ENCODE data around the gene SNAI1. TPM values are rescaled to one million over a fixed set of nuclear protein-coding genes. Genes with fewer than 3 reads are reported as not detected.

The SNAI1 gene
- total and polyA plus RNA-seq, 2 of the 4 experiments (the other 2 are of a cell fraction), result 0.54 to 13.7 TPM

DNA sequence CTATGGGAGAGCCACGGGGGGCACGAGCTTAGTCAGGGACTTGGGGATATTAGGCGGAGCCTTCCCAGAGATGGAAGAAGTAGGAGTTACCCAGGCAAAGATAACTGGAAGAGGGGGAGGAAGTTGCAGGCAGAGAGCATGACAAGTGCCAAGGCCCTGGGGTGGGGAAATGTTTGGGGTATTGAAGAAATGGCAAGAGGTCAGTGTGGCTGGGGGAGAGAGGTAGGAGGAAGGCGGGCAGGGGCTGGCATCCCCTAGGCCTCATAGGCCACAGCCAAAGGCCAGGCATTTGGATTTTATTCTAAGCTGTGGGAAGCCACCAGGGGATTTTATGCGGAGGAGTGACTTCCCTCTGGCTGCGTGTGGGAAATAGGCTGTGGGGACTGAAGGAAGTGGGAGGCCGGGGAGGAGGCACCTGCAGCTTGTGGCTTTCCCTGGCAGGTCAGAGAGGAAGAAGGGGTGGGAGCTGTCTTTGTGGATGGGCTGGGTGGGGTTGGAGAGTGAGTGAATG, 22.7 kb downstream of the SNAI1 start:
- dilution Hi-C loops (cut with HindIII; ENCODE audit: low sequenced_read_pairs, unreplicated experiment), result no loop called here

More for the DNA sequence above, 22.7 kb downstream of the SNAI1 start:
- no peak overlapping the region for H2BK120ac ChIP-seq (ENCODE audit: low read depth, low read length)
- DNase-seq (no peak), ATAC-seq (ENCODE audit: low read depth) (no peak)
- H2BK20ac ChIP-seq (ENCODE audit: low read depth, low read length), result no peak overlapping the region
- no peak overlapping the region for H4K91ac ChIP-seq (ENCODE audit: insufficient read depth, low read depth, low read length)
- 76% methylated on average over 7 of the region's 7 CpGs; no CpG with 5 or more reads in 1 of the 2 experiments for WGBS, 2 experiments (ENCODE audit: extremely low coverage in 2 of 2, insufficient read length in 1 of 2)
- no peak for TF ChIP-seq RCOR1 (IDR thresholded peaks at IDR 0.05; ENCODE audit: insufficient replicate concordance, low read length)
- TF ChIP-seq, protein P1, sequence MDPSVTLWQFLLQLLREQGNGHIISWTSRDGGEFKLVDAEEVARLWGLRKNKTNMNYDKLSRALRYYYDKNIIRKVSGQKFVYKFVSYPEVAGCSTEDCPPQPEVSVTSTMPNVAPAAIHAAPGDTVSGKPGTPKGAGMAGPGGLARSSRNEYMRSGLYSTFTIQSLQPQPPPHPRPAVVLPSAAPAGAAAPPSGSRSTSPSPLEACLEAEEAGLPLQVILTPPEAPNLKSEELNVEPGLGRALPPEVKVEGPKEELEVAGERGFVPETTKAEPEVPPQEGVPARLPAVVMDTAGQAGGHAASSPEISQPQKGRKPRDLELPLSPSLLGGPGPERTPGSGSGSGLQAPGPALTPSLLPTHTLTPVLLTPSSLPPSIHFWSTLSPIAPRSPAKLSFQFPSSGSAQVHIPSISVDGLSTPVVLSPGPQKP (IDR thresholded peaks at IDR 0.05; ENCODE audit: borderline replicate concordance, low read depth, low read length), result no peak
- intact Hi-C loops (cut with micrococcal nuclease), result no loop called here
- POLR2A ChIA-PET (ENCODE audit: unreplicated experiment), result no interaction called here
- H3K27ac ChIP-seq (ENCODE audit: insufficient read depth, low read length), result no peak overlapping the region
- H4K20me1 ChIP-seq (ENCODE audit: insufficient read depth, low read length), result no peaks in the 10 kb centered on the region
- H3K14ac ChIP-seq (replicated peaks; ENCODE audit: low read depth, low read length), result no peak overlapping the region
- H3K27me3 ChIP-seq (ENCODE audit: control insufficient read depth, insufficient read depth, low read length), result no peaks in the 10 kb centered on the region; the same call in 1 of the 2 replicates
- no peaks in the 10 kb centered on the region for H3K4me1 ChIP-seq (ENCODE audit: control insufficient read depth, insufficient read depth, low read length)
- H4K5ac ChIP-seq (ENCODE audit: low read depth, low read length), result no peak overlapping the region
- BruUV-seq (replicated peaks), result no TSS peak
- H3K9ac ChIP-seq (ENCODE audit: low read depth, low read length), result no peak overlapping the region
- peak overlapping the region; percentile 56 for H2AFZ ChIP-seq (replicated peaks; ENCODE audit: low read length, poor library complexity)
- no peak overlapping the region for H3K23ac ChIP-seq (ENCODE audit: low read depth, low read length)
- H3K36me3 ChIP-seq (ENCODE audit: control insufficient read depth, insufficient read depth, low read length), result no peaks in the 10 kb centered on the region
- no peak overlapping the region for H3K18ac ChIP-seq (ENCODE audit: low read depth, low read length)
- H3K4me2 ChIP-seq (ENCODE audit: low read depth, low read length), result no peak overlapping the region
- no peak overlapping the region for H3K4ac ChIP-seq (ENCODE audit: low read depth, low read length)
- H4K8ac ChIP-seq (ENCODE audit: low read depth in 2 of 2, low read length in 2 of 2), result no peak overlapping the region
- H2BK15ac ChIP-seq (ENCODE audit: low read depth, low read length), result no peak overlapping the region
- in situ Hi-C loops (cut with MboI; ENCODE audit: low sequenced_read_pairs), result no loop called here
- H3K4me3 ChIP-seq (ENCODE audit: insufficient read depth, low read depth, low read length), result no peak overlapping the region
- no peak overlapping the region for H2AK5ac ChIP-seq (ENCODE audit: low read depth, low read length)
- H3K9me3 ChIP-seq (ENCODE audit: control insufficient read depth, insufficient read depth, low read length), result no peaks in the 10 kb centered on the region
- H3K9me1 ChIP-seq (ENCODE audit: insufficient read depth, low read length), result peaks cover 7% of the 10 kb centered on the region; the same call in 1 of the 2 replicates
- no peaks in the 10 kb centered on the region for H3K79me1 ChIP-seq (ENCODE audit: low read depth in 1 of 2, low read length in 2 of 2)
- H2AK9ac ChIP-seq (replicated peaks; ENCODE audit: low read depth, low read length, poor library complexity), result no peak overlapping the region
- no peak overlapping the region for H3K56ac ChIP-seq (ENCODE audit: extremely low read depth, insufficient read depth, low read length)
- CTCF ChIA-PET, result no interaction called here
- H2BK5ac ChIP-seq (ENCODE audit: low read depth, low read length, poor library complexity, severe bottlenecking), result no peak overlapping the region

Data from IMR-90 (cell line).